Activated CD4-positive, alpha-beta T cell treated with anti-CD3 and anti-CD28 coated beads for 48 hours (primary cell): ENCODE data around the gene CPD.
A peak's percentile ranks its signal among the peaks of the same experiment; 100 is the strongest.
"Not testable (repeated sequence)": the region's sequence is repeated elsewhere in the genome, so short reads cannot be mapped to it uniquely, and the experiment has no call there.

Experiments
- DNase-seq: peaks from one replicate; pipeline ENCODE4 v3.0.0-alpha.2; 2020

CPD gene

GRCh38 chr17:30436729-30437128 lies 58.0 kb downstream of the CPD start:
- DNase-seq: no peak

GRCh38 chr17:30443721-30444120 lies 65.0 kb downstream of the CPD start:
- DNase-seq: no peak

GRCh38 chr17:30446640-30447039 lies 67.9 kb downstream of the CPD start:
- not testable (repeated sequence) for DNase-seq

DNA sequence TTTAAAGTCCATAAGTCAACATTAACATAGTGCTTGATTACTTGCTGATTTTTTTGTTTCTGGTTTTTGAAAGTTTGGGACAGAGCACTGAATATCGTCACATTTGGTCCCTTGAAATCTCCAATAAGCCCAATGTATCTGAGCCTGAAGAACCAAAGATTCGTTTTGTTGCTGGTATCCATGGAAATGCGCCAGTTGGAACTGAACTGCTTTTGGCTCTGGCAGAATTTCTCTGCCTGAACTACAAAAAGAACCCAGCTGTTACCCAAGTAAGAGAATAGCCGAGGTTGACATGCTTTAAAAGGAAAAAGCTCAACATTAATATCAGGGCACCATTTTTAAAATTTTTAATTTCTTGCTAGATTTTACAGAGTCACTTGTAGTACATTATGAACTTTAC lies 70.8 kb downstream of the CPD start:
- DNase-seq: no peak

GRCh38 chr17:30450125-30451027 lies 71.6 kb downstream of the CPD start:
- no peak for DNase-seq

- no peak for DNase-seq
Measured at GRCh38 chr17:30454635-30455034, 75.9 kb downstream of the CPD start.

DNA sequence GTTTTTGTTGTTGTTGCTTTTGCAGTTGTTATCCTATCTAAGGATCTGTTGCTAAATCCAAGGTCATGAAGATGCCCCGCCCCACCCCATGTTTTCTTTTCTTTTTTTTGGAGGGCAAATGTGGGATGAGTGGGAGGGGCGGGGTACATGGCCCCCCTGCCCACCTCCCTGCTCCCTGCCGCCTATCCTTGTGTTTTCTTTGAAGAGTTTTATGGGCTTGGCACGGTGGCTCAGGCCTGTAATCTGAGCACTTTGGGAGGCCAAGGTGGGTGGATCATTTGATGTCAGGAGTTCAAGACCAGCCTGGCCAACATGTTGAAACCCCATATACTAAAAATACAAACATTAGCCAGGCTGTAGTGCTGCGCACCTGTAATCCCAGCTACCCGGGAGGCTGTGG lies 79.6 kb downstream of the CPD start:
- DNase-seq: no peak

DNA sequence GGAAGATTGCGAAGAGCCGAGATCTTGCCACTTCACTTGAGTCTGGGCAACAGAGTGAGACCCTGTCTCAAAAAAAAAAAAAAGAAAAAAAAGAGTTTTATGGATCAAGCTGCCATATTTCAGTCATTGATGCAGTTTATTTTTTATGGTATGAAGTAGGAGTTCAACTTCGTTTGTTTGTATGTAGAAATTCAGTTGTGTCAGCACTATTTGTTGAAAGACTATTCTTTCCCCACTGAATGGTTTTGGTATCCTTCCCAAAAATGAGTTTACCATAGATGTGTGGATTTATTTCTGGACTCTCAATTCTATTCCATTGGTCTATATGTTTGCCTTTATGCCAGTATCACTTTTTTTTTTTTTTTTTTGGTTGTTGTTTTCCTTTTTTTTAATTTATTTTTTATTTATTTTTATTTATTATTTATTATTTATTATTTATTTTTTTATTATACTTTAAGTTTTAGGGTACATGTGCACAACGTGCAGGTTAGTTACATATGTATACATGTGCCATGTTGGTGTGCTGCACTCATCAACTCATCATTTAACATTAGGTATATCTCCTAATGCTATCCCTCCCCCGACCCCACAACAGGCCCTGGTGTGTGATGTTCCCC lies 80.2 kb downstream of the CPD start:
- not testable (repeated sequence) for DNase-seq

- DNase-seq: no peak
Measured at GRCh38 chr17:30468465-30468864, 89.7 kb downstream of the CPD start.

- no peak for DNase-seq
Measured at GRCh38 chr17:30472238-30472890, 93.6 kb downstream of the CPD start.

- DNase-seq: no peak
Measured at GRCh38 chr17:30475206-30475605, 96.5 kb downstream of the CPD start.

- peak; percentile 26 for DNase-seq
Measured at GRCh38 chr17:30476726-30477082, 98.0 kb downstream of the CPD start.

- peak; percentile 96 for DNase-seq
Measured at GRCh38 chr17:30477083-30477773, 98.5 kb downstream of the CPD start, which contains the start of gene GOSR1. Gene GOSR1 (plus strand): TSS chr17:30477408. CDS start chr17:30477434, 26 bp downstream.

GRCh38 chr17:30477774-30478115 lies 99.0 kb downstream of the CPD start:
- no peak for DNase-seq

GRCh38 chr17:30482555-30482954 lies 103.8 kb downstream of the CPD start:
- no peak for DNase-seq

- no peak for DNase-seq
Measured at GRCh38 chr17:30483159-30483558, 104.4 kb downstream of the CPD start.

- DNase-seq: no peak
Measured at GRCh38 chr17:30493780-30494179, 115.1 kb downstream of the CPD start.

- no peak for DNase-seq
Measured at GRCh38 chr17:30495586-30495985, 116.9 kb downstream of the CPD start.

DNA sequence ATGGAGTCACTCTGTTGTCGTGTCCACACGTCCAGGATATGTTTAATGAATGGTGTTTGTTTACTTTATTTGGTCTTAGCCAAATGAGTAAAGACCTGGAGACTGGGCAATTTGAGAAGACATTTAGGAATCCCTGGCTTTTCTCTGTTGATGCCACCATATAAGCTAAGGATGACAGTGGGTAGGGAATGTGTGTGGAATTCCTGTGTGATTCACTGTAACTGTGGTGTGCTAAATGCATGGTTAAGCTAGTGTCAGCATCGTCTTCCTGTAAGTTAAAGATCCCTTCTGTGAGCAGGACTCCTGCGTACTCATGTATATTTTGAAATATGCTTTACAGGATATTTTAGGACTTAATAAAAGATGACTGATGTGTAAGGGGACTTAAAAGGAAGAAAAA lies 124.8 kb downstream of the CPD start:
- DNase-seq: no peak

- no peak for DNase-seq
Measured at GRCh38 chr17:30505868-30506417, 127.2 kb downstream of the CPD start.

DNA sequence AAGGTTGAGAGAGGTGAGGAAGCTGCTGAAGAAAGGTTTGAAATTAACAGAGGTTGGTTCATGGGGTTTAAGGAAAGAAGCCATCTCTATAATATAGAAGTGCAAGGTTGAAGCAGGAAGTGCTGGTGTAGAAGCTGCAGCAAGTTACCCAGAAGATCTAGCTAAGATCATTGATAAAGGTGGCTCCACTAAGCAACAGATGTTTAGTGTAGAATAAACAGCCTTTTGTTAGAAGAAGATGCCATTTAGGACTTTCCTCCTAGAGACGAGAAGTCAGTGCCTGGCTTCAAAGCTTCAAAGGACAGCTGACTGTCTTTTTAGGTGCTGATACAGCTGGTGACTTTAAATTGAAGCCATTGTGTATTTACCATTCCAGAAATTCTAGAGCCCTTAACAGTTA lies 127.8 kb downstream of the CPD start:
- no peak for DNase-seq

DNA sequence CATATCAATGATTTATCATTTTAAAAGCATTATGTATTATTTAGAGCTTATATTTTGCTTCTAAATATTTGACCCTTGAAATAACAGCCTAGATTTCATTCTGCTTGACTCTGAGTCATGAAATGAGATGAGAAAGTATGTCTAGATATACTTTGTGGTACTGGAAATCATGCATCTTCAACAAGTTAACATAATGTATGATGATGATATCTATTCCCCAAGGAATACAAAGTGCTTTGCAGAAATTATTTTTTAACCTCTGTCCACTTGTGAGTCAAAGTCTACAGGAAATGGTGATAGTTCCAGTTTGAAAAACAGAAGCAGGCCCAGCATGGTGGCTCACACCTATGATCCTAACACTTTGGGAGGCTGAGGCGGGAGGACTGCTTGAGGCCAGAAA lies 134.6 kb downstream of the CPD start:
- DNase-seq: no peak
